HG03159 (cell line): ENCODE results near the gene ERRFI1.

Experiments used
- ATAC-seq: cut with Tn5 transposase; IDR thresholded peaks from one replicate; pipeline ENCODE4 v1.9.1; 2021; ENCODE audit warnings: mild to moderate bottlenecking, moderate library complexity; ENCODE audit not compliant: unreplicated experiment

ERRFI1 gene

GRCh38 chr1:8046391-8046790 is 20.3 kb upstream of the ERRFI1 start:
- no peak for ATAC-seq

- ATAC-seq = no peak
Observed at GRCh38 chr1:8043621-8044020, 17.5 kb upstream of the ERRFI1 start.

GRCh38 chr1:8042134-8042533 is 16.0 kb upstream of the ERRFI1 start:
- ATAC-seq = no peak

- no peak for ATAC-seq
Observed at GRCh38 chr1:8040586-8040985, 14.5 kb upstream of the ERRFI1 start.

DNA sequence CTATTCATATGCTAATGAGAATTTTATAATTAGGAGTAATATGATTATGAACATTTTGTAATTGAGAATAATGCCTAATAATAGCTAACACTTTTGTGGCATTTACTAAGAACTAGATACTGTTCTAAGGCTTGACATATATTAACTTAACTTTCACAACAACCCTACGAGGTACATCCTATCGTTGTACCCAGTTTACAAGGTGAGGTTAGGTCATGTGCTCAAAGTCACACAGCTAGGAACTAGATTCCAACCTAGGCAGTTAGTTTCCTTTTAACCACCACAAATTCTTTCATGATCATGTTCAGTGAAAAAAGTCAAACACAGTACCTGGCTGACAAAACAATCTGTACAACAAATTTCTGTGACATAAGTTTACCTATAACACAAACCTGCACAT is 13.0 kb upstream of the ERRFI1 start:
- ATAC-seq = no peak

GRCh38 chr1:8035289-8035688 is 9.2 kb upstream of the ERRFI1 start:
- ATAC-seq = no peak

DNA sequence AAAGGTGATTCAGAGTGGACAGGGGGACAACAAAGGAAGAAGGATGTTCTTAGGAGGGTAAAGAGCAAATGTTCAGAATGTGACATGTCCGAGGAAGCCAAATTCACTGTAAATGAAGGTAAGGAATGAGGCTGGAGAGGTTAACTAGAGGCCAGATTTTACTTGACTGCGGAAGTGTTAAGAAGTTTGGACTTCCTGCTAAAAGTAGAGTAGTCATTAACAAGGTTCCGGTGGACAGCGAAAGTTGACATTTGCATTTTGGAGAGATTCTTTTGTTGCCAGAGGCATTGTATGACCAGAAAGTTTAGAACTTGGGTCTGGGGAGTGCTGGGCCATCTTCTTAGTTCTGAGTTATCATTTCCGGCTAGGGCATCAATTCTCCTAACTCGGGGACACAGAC is 7.2 kb upstream of the ERRFI1 start:
- ATAC-seq = no peak

DNA sequence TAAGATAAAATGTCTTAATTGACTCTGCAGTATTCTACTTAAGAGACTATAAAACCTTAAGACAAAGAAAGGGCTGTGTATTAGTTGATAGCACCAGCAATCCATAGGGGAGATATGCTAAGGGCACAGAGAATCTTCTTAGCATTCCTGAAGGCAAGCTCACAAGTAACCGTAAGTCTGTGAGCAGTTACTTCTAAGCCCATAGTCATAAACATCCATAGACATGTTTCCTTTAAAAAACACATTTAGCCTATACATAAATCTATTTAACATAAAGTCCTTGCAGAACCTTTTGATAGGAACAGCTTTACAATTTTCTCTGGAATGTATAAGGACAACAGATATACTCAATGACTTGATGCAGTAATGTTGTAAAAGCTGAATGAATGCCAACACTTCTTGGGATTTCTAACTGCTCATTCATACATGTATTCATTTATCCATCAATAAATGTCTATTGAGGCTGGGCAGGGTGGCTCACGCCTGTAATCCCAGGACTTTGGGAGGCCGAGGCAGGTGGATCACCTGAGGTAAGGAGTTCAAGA is 6.3 kb upstream of the ERRFI1 start:
- ATAC-seq = no peak

GRCh38 chr1:8031176-8031785 is 5.2 kb upstream of the ERRFI1 start:
- ATAC-seq = no peak

GRCh38 chr1:8028571-8028910 is 2.4 kb upstream of the ERRFI1 start:
- ATAC-seq = no peak

- no peak for ATAC-seq
Observed at GRCh38 chr1:8027748-8028570, 1.9 kb upstream of the ERRFI1 start.

- no peak for ATAC-seq
Observed at GRCh38 chr1:8026976-8027747, 1.1 kb upstream of the ERRFI1 start.

DNA sequence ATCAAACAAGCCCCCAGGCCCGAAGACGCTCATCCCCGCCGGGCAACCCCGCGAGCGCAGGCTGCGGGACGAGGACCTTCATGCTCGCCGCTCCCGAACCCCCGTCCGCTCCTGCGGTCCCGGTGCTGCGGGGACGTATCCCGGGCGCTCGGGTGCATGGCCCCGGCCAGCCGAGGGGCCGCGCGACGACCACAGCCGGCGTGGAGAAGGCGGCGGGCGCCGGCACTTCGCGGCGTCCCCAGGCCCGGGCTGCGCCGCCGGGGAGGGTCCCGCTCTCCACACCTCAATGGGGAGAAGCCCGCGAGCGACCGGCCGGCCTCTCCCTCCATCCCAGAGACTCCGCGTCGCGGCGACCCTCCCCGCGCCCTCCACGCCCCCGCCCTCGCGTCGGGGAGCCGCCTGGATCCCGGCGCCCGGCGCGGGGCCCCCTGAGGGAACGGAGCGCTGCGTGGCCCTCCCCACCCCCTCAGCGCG is 401 bp downstream of the ERRFI1 start:
- peak; percentile 32 for ATAC-seq

GRCh38 chr1:8025061-8025670 is 943 bp downstream of the ERRFI1 start:
- ATAC-seq = no peak

DNA sequence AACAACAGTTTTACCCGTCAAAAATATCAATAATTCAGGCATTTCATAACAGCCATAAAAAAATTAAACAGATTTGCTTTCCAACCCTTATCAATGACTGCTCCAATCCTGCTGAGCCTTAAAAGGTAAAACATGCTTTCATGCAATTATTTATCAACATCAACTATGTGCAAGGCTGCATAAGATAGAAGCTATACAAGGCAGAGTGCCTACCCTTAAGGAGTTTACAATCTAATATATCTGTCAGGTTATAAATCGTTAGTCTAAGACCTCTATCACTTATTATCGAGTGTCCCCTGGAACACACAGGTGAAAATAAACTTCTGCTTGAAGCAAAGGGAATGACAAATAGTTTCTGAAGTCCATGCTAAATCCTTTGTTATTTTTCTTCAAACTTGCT is 1.8 kb downstream of the ERRFI1 start:
- ATAC-seq = no peak

DNA sequence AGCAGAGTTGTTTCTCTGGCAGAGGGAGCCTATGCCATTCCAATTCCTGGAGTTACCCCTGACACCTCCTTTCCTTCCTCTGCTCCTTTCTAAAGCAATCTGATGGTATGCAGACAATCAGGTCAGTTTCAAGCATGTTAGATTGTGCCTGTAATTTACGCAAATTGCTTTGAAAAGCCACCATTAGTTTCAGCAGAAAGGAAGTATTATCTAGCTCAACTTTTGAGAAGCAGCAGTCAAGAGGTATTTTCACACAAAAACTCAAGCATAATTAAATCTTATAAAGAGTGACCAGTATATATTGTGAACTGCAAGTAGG is 2.2 kb downstream of the ERRFI1 start:
- no peak for ATAC-seq

DNA sequence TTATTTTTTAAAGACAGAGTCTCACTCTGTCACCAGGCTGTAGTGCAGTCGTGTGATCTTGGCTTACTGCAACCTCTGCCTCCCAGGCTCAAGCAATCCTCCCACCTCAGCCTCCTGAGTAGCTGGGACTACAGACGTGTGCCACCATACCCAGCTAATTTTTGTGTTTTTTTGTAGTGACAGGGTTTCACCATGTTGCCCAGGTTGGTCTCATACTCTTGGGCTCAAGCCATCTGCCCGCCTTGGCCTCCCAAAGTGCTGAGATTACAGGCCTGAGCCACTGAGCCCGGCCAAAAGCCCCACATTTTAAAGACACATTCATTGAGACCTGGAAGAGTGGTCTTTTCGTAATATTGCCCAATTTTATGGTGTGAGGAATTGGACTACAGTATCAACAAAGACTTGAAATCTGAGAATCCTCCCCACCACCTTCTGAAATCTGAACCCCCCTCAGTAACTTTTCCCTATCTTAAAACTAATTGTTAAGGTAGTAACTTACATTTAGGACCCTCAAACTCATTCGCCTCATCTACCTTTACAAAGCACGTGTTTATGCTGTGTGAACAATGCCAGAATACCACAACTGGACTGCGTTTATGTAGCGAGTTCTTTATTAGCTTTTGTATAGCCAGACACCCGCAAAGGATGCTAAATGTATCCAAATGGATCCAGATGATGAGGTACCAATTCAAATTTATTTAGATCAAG is 2.7 kb downstream of the ERRFI1 start:
- no peak for ATAC-seq

DNA sequence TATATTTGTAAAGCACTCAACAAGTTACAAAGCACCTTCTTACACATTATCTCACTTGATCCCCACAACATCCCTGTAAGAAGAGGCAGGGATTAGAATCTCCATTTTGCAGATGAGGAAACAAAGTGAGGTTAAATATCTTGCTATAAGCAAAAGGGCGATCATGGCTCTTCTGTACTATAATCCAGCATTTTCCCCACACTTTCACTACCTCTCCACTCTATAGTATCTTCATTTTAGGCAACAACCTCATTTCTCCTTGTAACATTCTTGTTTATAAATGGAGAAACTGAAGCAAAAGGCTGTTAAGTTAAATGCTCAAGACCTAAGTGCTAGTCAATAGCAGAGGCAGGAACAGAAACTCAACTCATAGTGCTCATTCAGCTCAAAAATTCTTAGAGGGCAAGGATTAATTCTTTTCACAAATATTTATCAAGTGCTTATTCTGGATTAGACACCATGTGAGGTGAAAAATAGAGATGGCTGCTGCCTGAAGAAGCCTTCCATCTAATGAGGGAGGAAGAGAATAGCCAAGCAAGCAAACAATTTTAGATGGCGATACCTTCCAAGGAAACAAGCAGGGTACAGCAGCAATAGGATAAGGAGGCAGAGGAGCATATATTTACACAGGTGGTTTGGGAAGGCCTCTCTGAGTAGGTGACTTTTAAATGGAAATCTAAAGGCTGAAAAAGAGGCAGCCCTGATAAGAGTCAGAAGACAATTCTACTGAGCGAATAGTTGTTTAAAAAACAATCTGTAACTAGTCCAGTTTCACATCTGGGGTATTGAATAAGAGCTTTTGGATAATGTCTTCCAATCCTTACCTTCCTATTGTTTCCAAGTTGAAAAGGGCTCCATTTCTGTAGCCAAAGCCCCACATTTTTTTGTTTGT is 3.5 kb downstream of the ERRFI1 start:
- no peak for ATAC-seq

GRCh38 chr1:8021676-8022266 is 4.3 kb downstream of the ERRFI1 start:
- ATAC-seq = no peak
